NCI-H146 (cell line): ENCODE results near the gene SPARC.
"Not testable (repeated sequence)": the region's sequence is repeated elsewhere in the genome, so short reads cannot be mapped to it uniquely, and the experiment has no call there.

Experiments
- DNase-seq: peaks from one replicate; lab custom pipeline; 2025; lab: John Stamatoyannopoulos, UW

Gene SPARC

GRCh38 chr5:151686674-151687407, at the start of gene SPARC:
Gene SPARC, minus strand, starts transcription at chr5:151686915. Its CDS starts 10,727 bp downstream, at chr5:151676188.
- peak; percentile 45 for DNase-seq

GRCh38 chr5:151735646-151736045, 48.9 kb upstream of the SPARC start:
- DNase-seq = no peak

GRCh38 chr5:151734064-151734408, 47.3 kb upstream of the SPARC start:
- no peak for DNase-seq

- DNase-seq = no peak
Observed at GRCh38 chr5:151733358-151734063, 46.8 kb upstream of the SPARC start.

GRCh38 chr5:151730381-151730780, 43.7 kb upstream of the SPARC start:
- DNase-seq = no peak

- not testable (repeated sequence) for DNase-seq
Observed at GRCh38 chr5:151729597-151729996, 42.9 kb upstream of the SPARC start.

- no peak for DNase-seq
Observed at GRCh38 chr5:151724360-151724759, 37.6 kb upstream of the SPARC start.

GRCh38 chr5:151722546-151722945, 35.8 kb upstream of the SPARC start:
- no peak for DNase-seq

GRCh38 chr5:151721812-151722391, 35.2 kb upstream of the SPARC start:
- no peak for DNase-seq

- no peak for DNase-seq
Observed at GRCh38 chr5:151721087-151721646, 34.5 kb upstream of the SPARC start.

GRCh38 chr5:151720215-151720614, 33.5 kb upstream of the SPARC start:
- no peak for DNase-seq

GRCh38 chr5:151719228-151720000, 32.7 kb upstream of the SPARC start:
- DNase-seq = no peak

GRCh38 chr5:151718646-151719045, 31.9 kb upstream of the SPARC start:
- no peak for DNase-seq

GRCh38 chr5:151718153-151718552, 31.4 kb upstream of the SPARC start:
- no peak for DNase-seq

- no peak for DNase-seq
Observed at GRCh38 chr5:151717416-151717815, 30.7 kb upstream of the SPARC start.

GRCh38 chr5:151709109-151709735, 22.5 kb upstream of the SPARC start:
- peak; percentile 37 for DNase-seq

GRCh38 chr5:151708126-151708525, 21.4 kb upstream of the SPARC start:
- DNase-seq = no peak

- no peak for DNase-seq
Observed at GRCh38 chr5:151707567-151707966, 20.9 kb upstream of the SPARC start.

- DNase-seq = no peak
Observed at GRCh38 chr5:151706906-151707305, 20.2 kb upstream of the SPARC start.

- DNase-seq = no peak
Observed at GRCh38 chr5:151703780-151704179, 17.1 kb upstream of the SPARC start.

- peak; percentile 39 for DNase-seq
Observed at GRCh38 chr5:151703227-151703626, 16.5 kb upstream of the SPARC start.

GRCh38 chr5:151700820-151701219, 14.1 kb upstream of the SPARC start:
- no peak for DNase-seq
